K562 (cell line): Measurements from ENCODE around the gene MPV17L2. TPM values are rescaled to one million over a fixed set of nuclear protein-coding genes. Genes with fewer than 3 reads are reported as not detected.

Source experiments
- BMI1 ChIP-seq: fragments of 150-350 bp; IDR thresholded peaks from 2 replicates; pipeline ENCODE4 v1.6.1; 2014; ENCODE audit warnings: low read length
- CBFA2T2 ChIP-seq: fragments of 450-650 bp; conservative IDR thresholded peaks from 2 replicates; pipeline ENCODE4 v1.6.1; 2017; ENCODE audit warnings: mild to moderate bottlenecking
- KLF1 ChIP-seq: fragments of 450-650 bp; IDR thresholded peaks from 2 replicates; pipeline ENCODE4 v1.6.1; 2016; ENCODE audit warnings: missing genetic modification characterization, missing compliant biosample characterization
- MCM3 ChIP-seq: fragments of 450-650 bp; IDR thresholded peaks from 2 replicates; pipeline ENCODE4 v1.6.1; 2016
- MEF2A ChIP-seq: IDR thresholded peaks from 2 replicates; pipeline ENCODE4 v1.6.1; 2011; ENCODE audit warnings: low read depth, mild to moderate bottlenecking, low read length, moderate library complexity; ENCODE audit not compliant: control insufficient read depth
- MIER1 ChIP-seq: fragments of 450-650 bp; IDR thresholded peaks from 2 replicates; pipeline ENCODE4 v1.6.1; 2016; ENCODE audit warnings: antibody characterized with exemption, mild to moderate bottlenecking, low read depth
- MYNN ChIP-seq, 2 experiments: sonication (generic); formaldehyde crosslinking in 1 of 2; IDR thresholded peaks; 2 replicates each; pipeline versions ENCODE4 v1.5.0 to v1.6.1; 2016 to 2020; ENCODE audit warnings: antibody characterized with exemption in 1 of 2, missing genetic modification reagents in 1 of 2
- NFATC3 ChIP-seq: fragments of 450-650 bp; IDR thresholded peaks from 2 replicates; pipeline ENCODE4 v1.6.1; 2017; ENCODE audit warnings: mild to moderate bottlenecking
- NR2F6 ChIP-seq: fragments of 450-650 bp; formaldehyde crosslinking; IDR thresholded peaks from 2 replicates; pipeline ENCODE4 v1.4.0; 2020; ENCODE audit warnings: mild to moderate bottlenecking
- RB1 ChIP-seq: fragments of 450-650 bp; IDR thresholded peaks from 2 replicates; pipeline ENCODE4 v1.6.1; 2017; ENCODE audit warnings: low read depth, mild to moderate bottlenecking
- RBM25 ChIP-seq: fragments of 200-400 bp; formaldehyde crosslinking; IDR thresholded peaks from 2 replicates; pipeline ENCODE4 v1.6.1; 2018; ENCODE audit warnings: low read length, low read depth, moderate library complexity; ENCODE audit not compliant: severe bottlenecking
- RBM39 ChIP-seq: fragments of 200-400 bp; formaldehyde crosslinking; optimal IDR thresholded peaks from 2 replicates; pipeline ENCODE3; 2018; ENCODE audit warnings: low read depth, low read length
- SMAD1 ChIP-seq: fragments of 150-350 bp; IDR thresholded peaks from 2 replicates; pipeline ENCODE4 v1.6.1; 2014; ENCODE audit warnings: low read length, low read depth; ENCODE audit not compliant: partially characterized antibody
- SMARCA4 ChIP-seq: fragments of 450-650 bp; IDR thresholded peaks from 2 replicates; pipeline ENCODE4 v1.6.1; 2016
- SNRNP70 ChIP-seq: fragments of 200-400 bp; formaldehyde crosslinking; optimal IDR thresholded peaks from 2 replicates; pipeline ENCODE3; 2017; ENCODE audit warnings: low read depth, low read length
- STAG1 ChIP-seq: sonication (generic); formaldehyde crosslinking; IDR thresholded peaks from 2 replicates; pipeline ENCODE4 v1.5.0; 2020; ENCODE audit warnings: missing genetic modification reagents, borderline replicate concordance
- YBX1 ChIP-seq: fragments of 450-650 bp; IDR thresholded peaks from 2 replicates; pipeline ENCODE4 v1.7.1; 2016; ENCODE audit warnings: mild to moderate bottlenecking
- ZBTB34 ChIP-seq: fragments of 250-450 bp; sonication (Bioruptor Pico); IDR thresholded peaks from 2 replicates; pipeline ENCODE4 v1.8.0; 2021; ENCODE audit warnings: mild to moderate bottlenecking, moderate library complexity
- ZC3H11A ChIP-seq: IDR thresholded peaks from 2 replicates; pipeline ENCODE4 v1.6.1; 2012; ENCODE audit warnings: low read depth, low read length, improper control_type of control experiment
- ZFP36 ChIP-seq: fragments of 150-350 bp; IDR thresholded peaks from 2 replicates; pipeline ENCODE4 v1.6.1; 2018; ENCODE audit warnings: low read length, low read depth; ENCODE audit not compliant: partially characterized antibody
- ZFP91 ChIP-seq: sonication (generic); formaldehyde crosslinking; IDR thresholded peaks from 2 replicates; pipeline ENCODE4 v1.8.0; 2022; ENCODE audit warnings: mild to moderate bottlenecking, missing genetic modification reagents
- ZNF212 ChIP-seq: fragments of 450-650 bp; formaldehyde crosslinking; IDR thresholded peaks from 2 replicates; pipeline ENCODE4 v1.4.0; 2020; ENCODE audit warnings: mild to moderate bottlenecking
- ZNF507 ChIP-seq: conservative IDR thresholded peaks from 2 replicates; pipeline ENCODE4 v1.6.1; 2017; ENCODE audit warnings: missing genetic modification characterization, missing compliant biosample characterization
- ZNF655 ChIP-seq: fragments of 250-450 bp; sonication (Bioruptor Pico); IDR thresholded peaks from 2 replicates; pipeline ENCODE4 v1.5.0; 2021
- ZNF696 ChIP-seq: fragments of 250-450 bp; sonication (Bioruptor Pico); conservative IDR thresholded peaks from 2 replicates; pipeline ENCODE4 v1.4.0; 2020; ENCODE audit warnings: mild to moderate bottlenecking, moderate library complexity
- polyA plus RNA-seq, 8 experiments: library from polyadenylated mRNA; depleted of rRNA in 4 of 8; stranded (reverse) in 5 of 8; unstranded in 3 of 8; fragments of >200 nt; fragmentation: Nextera tagmentation in 2 of 8; fragmentation: Illumina TruSeq in 1 of 8; extraction: Ambion mirVana in 2 of 8; extraction: Trizol in 1 of 8; gene quantifications; 2 replicates each; pipeline versions ENCODE4 v1.2.1 to v1.2.3, GENCODE V29; 2011 to 2014; ENCODE audit warnings: inconsistent platforms in 1 of 8, missing spikeins in 1 of 8
- total RNA-seq, 7 experiments: library from RNA; depleted of rRNA in 6 of 7; stranded (reverse); fragments of >200 nt in 6 of 7; fragmentation: Illumina TruSeq in 2 of 7; extraction: Trizol in 2 of 7; gene quantifications; 2 replicates each; pipeline versions ENCODE4 v1.2.1 to v1.2.3, GENCODE V29; 2011 to 2021; ENCODE audit warnings: low replicate concordance in 1 of 7
- TF ChIP-seq, protein P1 (sequence below): sonication (generic); formaldehyde crosslinking; IDR thresholded peaks from 2 replicates; pipeline ENCODE4 v1.8.0; 2022; ENCODE audit warnings: mild to moderate bottlenecking, missing genetic modification reagents, borderline replicate concordance

The MPV17L2 gene
- total and polyA plus RNA-seq, 9 of the 15 experiments (the other 6 are each of a cell fraction or from before 2014, with no cell fraction given), result 10.6 to 60.2 (median 28.5) TPM

- TF ChIP-seq, protein P1, sequence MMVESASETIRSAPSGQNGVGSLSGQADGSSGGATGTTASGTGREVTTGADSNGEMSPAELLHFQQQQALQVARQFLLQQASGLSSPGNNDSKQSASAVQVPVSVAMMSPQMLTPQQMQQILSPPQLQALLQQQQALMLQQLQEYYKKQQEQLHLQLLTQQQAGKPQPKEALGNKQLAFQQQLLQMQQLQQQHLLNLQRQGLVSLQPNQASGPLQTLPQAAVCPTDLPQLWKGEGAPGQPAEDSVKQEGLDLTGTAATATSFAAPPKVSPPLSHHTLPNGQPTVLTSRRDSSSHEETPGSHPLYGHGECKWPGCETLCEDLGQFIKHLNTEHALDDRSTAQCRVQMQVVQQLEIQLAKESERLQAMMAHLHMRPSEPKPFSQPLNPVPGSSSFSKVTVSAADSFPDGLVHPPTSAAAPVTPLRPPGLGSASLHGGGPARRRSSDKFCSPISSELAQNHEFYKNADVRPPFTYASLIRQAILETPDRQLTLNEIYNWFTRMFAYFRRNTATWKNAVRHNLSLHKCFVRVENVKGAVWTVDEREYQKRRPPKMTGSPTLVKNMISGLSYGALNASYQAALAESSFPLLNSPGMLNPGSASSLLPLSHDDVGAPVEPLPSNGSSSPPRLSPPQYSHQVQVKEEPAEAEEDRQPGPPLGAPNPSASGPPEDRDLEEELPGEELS (CRISPR knock-in tag), result no peak
- TF ChIP-seq NR2F6 (CRISPR knock-in tag), result no peak
- TF ChIP-seq SMARCA4, result no peak
- TF ChIP-seq ZC3H11A, result no peak
- no peak for TF ChIP-seq ZNF507 (tag)
- TF ChIP-seq STAG1 (CRISPR knock-in tag), result no peak
- TF ChIP-seq NFATC3, result no peak
- TF ChIP-seq ZNF212 (CRISPR knock-in tag), result no peak
- TF ChIP-seq RBM39, result no peak
- no peak for TF ChIP-seq MEF2A
- no peak for TF ChIP-seq ZBTB34 (CRISPR knock-in tag)
- TF ChIP-seq RBM25, result no peak
- no peak for TF ChIP-seq MYNN (IDR thresholded peaks at IDR 0.05)
- no peak for TF ChIP-seq MYNN (CRISPR knock-in tag; IDR thresholded peaks at IDR 0.05)
- TF ChIP-seq YBX1, result no peak
- TF ChIP-seq RB1, result peak; percentile 99
- TF ChIP-seq ZFP36, result no peak
- TF ChIP-seq KLF1, result no peak
- TF ChIP-seq ZFP91 (CRISPR knock-in tag), result no peak
- no peak for TF ChIP-seq SNRNP70
- no peak for TF ChIP-seq CBFA2T2
- TF ChIP-seq ZNF655 (CRISPR knock-in tag), result no peak
- no peak for TF ChIP-seq MIER1
- no peak for TF ChIP-seq ZNF696 (CRISPR knock-in tag)
- no peak for TF ChIP-seq SMAD1
- no peak for TF ChIP-seq MCM3
- TF ChIP-seq BMI1, result no peak
Measured at GRCh38 chr19:18160971-18161635, 31.9 kb upstream of the MPV17L2 start (continued).
